ENCODE results near the gene MYBPHL.

MYBPHL gene

DNA sequence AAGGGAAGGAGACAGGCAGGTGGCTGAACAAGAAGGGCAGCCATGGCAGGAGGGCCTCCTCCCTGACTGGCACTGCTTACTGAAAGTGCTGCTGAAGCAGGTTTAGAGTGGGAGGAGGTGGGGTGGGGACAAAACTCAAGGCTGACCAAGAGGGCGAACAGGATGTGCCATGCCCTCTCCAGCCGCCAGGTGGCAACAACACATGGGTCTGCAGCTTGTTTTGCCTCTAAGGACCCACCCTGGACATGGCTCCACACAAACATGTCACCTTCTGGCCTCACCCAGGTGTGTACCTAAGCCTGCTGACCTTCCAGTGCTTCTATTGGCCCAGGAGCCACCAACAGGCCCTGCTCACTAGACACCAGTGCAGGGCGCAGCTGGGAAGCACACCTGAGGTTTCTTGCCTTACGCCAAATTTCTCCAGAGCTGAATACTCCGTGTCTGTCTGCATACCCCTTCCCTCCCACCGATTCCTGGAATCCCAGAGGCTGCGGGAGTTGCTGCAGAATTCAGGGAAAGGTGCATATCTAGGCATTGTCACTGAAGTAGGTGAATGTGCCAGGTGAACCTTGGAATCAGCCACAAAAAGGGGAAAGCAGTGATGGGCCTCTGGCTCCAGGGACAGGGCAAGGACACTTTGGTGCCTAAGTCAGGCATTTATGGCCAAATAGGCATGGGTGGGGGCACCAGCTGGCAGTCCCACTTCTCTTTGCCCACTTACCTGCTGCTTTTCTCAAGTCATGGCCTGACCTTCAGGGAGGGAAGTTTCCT, 29.2 kb downstream of the MYBPHL start:
- no peak for DNase-seq

DNA sequence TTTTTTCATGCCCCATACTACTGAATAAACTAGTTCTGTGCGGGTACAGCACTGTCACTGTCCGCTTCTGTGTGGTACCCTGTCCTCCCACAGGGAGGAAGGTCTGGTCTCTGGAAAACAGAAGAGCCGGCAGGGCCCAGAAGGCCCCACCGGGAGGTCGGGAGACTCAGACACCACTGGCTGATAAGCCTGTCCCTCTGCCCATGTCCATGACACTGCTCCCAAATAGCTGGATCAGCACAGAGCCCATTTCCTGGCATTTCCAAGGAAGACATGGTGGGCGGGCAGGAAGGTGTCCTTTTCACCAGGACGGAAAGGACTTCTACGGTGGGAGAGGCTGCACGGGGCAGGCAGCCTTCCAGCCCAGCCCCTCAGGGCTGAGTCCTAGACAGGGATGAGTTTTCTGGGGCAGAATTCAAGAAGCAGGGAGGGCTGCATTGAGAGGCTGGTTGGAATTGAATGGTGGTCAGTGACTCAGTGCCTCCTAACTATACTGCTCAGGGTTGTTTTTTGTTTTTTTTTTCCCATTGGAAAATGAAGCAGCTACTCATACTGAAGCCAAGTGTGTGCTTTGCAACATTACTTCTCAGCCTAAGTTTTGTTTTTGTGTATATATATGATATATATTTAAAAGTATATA, 31.0 kb downstream of the MYBPHL start:
- DNase-seq: no peak

DNA sequence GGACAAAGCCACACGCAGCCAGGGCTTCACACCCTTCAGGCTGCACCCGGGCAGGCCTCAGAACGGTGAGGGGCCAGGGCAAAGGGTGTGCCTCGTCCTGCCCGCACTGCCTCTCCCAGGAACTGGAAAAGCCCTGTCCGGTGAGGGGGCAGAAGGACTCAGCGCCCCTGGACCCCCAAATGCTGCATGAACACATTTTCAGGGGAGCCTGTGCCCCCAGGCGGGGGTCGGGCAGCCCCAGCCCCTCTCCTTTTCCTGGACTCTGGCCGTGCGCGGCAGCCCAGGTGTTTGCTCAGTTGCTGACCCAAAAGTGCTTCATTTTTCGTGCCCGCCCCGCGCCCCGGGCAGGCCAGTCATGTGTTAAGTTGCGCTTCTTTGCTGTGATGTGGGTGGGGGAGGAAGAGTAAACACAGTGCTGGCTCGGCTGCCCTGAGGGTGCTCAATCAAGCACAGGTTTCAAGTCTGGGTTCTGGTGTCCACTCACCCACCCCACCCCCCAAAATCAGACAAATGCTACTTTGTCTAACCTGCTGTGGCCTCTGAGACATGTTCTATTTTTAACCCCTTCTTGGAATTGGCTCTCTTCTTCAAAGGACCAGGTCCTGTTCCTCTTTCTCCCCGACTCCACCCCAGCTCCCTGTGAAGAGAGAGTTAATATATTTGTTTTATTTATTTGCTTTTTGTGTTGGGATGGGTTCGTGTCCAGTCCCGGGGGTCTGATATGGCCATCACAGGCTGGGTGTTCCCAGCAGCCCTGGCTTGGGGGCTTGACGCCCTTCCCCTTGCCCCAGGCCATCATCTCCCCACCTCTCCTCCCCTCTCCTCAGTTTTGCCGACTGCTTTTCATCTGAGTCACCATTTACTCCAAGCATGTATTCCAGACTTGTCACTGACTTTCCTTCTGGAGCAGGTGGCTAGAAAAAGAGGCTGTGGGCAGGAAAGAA, 32.0 kb downstream of the MYBPHL start:
- DNase-seq: no peak

DNA sequence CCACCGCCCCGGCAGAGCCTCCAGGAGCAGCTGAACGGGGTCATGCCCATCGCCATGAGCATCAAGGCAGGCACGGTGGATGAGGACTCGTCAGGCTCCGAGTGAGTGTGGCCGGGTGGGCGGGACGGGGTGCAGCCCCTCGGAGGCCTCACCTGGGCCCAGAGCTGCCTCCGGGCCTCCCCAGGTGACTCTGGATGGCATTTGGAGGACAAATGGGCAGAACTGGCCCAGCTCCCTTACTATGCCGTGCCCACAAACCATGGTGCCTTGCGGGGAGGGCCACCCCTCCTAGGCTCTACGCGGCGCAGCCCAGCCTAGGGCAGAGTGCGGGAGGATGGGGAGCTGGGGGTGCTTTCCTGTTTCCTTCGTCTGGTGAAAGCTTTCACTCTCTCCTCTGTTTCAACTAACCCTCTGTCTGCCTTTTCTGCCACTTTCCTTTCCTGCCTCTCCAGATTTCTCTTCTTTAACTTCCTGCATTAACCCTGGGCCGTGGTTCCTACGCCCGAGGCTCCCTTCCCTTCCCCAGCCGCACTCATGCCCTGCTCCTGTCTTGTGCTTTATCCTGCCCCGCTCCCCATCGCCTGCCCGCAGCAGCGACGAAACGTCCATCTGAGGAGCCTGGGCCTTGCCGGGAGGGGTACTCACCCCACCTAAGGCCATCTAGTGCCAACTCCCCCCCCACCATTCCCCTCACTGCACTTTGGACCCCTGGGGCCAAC, 33.1 kb downstream of the MYBPHL start:
- DNase-seq: no peak

DNA sequence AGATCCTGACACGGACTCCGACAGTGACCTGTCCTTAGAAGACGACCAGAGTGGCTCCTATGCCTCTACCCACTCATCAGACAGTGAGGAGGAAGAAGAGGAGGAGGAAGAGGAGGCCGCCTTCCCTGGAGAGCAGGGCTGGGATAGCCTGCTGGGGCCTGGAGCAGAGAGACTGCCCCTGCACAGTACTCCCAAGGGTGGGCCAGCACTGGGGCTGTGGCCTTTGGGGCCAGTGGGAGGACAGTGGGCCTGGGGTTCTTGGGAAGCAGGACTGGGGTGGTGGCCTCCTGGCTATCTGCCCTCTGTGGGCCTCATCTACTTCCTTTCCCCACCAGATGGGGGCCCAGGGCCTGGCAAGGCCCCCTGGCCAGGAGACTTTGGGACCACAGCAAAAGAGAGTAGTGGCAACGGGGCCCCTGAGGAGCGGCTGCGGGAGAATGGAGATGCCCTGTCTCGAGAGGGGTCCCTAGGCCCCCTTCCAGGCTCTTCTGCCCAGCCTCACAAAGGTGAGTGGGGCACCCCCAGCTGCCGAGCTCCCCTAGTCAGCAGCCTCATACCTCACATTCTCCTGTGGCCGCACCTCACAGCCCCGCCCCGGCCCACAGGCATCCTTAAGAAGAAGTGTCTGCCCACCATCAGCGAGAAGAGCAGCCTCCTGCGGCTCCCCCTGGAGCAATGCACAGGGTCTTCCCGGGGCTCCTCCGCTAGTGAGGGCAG, 33.8 kb downstream of the MYBPHL start:
- no peak for DNase-seq

DNA sequence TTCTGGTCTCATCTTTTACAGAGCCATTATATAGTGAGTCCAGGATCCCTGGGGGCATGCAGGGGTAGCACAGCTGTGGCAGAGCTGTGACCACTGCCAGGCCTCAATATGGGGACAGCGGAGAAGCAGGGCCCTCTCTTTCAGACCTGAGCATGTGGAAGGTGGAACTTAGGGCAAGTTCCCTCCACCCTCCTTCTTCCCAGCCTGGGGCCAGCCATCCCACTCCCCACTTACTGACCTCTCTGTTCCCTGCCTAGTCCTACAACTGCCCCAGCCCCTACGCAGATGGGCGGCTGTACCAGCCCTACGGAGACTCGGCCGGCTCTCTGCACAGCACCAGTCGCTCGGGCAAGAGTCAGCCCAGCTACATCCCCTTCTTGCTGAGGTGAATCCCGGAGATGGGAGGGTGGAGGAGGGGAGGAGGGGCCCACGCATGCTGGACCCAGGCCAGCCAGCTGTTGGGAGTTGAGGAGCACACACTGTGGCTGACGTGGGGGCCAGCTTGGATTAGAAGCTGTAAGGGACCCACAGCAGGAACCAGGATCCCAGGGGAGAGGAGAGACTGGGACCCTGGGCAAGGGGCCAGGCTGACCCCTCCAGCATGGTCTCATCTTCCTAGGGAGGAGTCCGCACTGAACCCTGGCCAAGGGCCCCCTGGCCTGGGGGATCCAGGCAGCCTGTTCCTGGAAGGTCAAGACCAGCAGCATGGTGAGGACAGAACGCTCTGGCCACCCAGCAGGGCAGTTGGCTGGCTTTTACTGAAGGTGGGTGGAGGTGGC, 34.6 kb downstream of the MYBPHL start:
- no peak for DNase-seq

DNA sequence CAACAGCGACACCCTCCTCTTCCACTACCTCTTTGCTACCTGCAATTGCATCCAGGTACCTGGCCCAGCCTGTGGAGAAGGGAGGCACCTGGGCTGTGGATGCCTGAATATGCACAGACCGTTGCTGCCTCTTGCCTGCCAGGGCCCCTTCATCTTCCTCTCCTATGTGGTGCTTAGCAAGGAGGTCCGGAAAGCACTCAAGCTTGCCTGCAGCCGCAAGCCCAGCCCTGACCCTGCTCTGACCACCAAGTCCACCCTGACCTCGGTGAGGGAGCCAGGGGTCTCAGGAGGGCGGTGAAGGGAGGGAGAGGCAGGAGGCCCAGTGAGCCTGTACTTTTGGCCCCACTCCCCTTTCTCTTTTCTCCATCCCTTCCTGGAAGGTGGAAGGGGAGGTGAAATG, 35.4 kb downstream of the MYBPHL start:
- DNase-seq: no peak

DNA sequence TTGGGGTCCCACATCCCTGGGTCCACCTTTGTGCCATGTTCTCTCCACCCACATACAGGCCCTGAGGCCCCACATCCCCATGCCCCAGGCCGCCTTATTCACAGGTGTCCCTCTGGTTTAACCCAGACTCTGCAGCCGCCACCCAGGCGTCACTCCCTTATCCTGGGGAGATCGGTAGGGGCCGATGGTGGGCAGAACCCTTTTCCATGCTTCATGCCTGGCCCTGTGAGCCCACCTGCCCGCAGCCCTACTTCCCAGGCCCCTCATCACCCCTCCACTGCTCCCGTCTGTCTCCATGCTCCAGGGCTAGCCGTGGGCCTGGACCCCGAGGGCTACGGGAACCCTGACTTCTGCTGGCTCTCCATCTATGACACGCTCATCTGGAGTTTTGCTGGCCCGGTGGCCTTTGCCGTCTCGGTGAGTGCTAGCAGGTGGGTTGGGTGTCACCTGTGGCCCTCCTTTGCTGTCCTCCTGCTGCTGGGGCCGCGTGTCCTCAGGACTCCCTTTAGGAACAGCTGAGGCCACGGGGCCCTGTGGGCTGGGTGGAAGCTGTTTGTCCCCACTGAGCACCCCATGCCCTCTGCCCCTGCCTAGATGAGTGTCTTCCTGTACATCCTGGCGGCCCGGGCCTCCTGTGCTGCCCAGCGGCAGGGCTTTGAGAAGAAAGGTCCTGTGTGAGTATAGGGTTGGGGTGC, 36.0 kb downstream of the MYBPHL start:
- no peak for DNase-seq

DNA sequence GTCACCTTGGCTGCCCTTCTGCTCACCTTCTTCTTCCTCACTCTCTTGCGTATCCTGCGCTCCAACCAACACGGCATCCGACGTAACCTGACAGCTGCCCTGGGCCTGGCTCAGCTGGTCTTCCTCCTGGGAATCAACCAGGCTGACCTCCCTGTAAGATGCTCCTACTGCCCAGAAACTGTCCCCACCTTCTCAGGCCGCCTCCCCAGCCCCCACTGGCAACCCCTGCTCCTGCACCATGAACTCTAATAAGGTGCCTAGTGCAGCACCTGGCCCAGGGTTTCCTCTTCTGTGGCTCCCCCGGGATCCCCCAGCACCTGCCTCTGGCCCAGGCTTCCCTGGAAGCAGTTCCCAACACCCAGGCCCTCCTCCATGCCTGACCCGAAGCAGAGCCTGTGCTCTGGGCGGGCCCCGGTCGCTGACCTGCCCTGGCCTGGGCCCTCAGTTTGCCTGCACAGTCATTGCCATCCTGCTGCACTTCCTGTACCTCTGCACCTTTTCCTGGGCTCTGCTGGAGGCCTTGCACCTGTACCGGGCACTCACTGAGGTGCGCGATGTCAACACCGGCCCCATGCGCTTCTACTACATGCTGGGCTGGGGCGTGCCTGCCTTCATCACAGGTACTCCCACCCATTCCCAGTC, 36.7 kb downstream of the MYBPHL start:
- DNase-seq: no peak

DNA sequence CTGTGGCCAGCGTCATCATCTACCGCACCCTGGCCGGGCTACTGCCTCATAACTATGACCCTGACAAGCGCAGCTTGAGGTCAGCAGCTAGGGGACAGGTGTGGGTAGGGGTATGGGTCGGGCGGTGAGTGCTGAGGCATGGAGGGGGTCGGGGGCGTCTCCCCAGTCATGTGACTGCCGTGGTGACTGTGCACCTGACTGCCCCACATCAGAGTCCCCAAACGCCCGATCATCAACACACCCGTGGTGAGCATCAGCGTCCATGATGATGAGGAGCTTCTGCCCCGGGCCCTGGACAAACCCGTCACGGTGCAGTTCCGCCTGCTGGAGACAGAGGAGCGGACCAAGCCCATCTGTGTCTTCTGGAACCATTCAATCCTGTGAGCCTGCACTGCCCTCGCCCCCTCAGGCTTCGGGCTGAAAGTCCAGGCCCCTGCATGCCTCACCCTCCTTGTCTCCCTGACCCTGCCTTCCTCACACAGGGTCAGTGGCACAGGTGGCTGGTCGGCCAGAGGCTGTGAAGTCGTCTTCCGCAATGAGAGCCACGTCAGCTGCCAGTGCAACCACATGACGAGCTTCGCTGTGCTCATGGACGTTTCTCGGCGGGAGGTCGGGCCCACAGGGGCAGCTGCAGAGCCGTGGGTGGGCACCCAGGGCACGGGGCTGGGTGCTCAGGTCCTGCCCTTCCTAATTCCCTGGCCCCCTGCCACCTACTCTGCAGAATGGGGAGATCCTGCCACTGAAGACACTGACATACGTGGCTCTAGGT, 37.4 kb downstream of the MYBPHL start:
- DNase-seq: no peak

DNA sequence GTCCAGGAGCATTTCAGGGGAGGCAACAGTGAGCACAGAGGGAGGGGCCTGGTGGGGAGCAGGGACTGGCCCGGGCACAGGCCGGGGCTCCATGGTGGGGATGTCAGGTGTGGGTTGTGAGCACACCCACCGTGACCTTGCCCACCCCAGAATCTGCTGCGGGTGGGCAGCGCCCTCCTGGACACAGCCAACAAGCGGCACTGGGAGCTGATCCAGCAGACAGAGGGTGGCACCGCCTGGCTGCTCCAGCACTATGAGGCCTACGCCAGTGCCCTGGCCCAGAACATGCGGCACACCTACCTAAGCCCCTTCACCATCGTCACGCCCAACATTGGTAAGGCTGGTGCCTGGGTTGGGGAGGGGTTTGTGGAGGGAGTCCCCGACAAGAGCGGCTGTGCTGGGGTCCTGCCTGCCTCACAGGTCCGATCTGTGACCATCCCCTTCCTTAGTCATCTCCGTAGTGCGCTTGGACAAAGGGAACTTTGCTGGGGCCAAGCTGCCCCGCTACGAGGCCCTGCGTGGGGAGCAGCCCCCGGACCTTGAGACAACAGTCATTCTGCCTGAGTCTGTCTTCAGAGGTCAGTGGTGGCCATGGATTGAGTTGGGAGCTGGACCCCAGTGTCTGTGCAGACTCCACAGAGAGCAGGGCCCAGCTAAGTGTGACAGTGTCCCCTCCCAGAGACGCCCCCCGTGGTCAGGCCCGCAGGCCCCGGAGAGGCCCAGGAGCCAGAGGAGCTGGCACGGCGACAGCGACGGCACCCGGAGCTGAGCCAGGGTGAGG, 38.2 kb downstream of the MYBPHL start:
- no peak for DNase-seq

DNA sequence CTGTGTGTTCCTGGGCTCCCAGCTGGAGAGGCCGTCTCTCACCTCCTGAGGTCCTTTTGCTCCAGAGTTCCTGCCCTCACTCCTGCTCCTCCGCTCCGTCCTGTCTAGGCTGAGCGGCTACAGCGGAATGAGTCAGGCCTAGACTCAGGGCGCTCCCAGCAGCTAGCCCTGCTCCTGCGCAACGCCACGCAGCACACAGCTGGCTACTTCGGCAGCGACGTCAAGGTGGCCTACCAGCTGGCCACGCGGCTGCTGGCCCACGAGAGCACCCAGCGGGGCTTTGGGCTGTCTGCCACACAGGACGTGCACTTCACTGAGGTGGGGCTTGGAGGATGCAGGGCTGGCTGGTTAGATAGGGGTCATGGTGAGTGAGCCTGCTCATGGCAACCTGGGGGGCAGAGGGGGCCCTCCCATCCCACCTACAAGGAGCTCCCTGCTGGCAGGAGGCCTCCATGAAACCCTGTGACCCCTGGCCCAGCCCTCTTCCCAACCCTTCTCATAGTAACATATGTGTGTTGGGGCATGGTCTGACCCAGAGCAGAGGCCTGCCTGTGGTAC, 39.0 kb downstream of the MYBPHL start:
- DNase-seq: no peak

DNA sequence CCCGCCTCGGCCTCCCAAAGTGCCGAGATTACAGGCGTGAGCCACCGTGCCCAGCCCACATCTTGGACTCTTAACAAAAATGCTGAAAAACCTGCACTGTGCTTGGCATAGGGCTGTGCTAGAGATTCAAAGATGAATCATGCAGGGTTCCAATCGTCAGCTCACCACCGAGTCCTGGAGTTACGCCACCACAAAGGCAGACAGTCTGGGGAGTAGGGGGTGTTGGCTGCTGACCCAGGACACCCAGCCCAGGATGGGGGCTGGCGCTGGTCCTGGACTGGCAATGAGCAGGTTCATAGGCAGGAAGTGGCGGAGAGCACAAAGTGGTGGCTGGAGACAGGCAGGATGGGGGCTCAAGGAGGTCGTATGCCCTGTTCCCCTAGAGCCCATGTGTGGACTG, 39.8 kb downstream of the MYBPHL start:
- no peak for DNase-seq

DNA sequence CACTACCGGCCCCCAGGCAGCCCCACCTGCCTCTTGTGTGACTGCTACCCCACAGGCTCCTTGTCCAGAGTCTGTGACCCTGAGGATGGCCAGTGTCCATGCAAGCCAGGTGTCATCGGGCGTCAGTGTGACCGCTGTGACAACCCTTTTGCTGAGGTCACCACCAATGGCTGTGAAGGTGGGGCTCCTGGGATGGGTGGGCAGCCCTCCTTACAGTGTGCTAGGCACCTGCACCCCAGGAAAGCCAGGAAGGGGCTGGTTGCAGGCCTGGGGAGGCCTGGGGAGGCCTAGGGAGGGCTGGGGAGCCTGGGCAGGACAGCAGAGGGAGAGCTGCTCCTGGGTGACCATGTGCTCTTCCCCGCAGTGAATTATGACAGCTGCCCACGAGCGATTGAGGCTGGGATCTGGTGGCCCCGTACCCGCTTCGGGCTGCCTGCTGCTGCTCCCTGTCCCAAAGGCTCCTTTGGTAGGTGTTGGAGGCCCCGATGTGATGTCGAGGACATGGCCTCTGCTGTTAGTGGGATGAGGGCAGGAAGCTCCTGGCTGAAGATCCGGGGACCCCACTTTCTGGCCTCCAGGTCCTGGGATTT, 41.0 kb downstream of the MYBPHL start:
- no peak for DNase-seq

DNA sequence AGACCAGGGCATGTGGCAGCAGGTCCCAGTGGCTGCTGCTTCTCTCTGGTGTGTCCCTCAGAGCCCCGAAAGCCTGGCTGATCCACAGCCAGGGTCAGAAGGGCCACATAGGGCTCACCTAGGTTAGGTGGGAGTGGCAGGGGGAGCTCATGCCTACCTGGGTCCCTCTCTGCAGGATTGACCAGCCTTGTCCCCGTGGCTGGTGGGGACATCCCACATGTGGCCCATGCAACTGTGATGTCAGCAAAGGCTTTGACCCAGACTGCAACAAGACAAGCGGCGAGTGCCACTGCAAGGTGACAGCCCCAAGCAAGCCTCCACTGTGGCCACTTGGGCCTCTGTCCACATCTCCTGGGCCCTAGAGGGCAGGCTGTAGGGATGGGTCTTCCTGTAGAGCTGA, 41.8 kb downstream of the MYBPHL start:
- DNase-seq: no peak

DNA sequence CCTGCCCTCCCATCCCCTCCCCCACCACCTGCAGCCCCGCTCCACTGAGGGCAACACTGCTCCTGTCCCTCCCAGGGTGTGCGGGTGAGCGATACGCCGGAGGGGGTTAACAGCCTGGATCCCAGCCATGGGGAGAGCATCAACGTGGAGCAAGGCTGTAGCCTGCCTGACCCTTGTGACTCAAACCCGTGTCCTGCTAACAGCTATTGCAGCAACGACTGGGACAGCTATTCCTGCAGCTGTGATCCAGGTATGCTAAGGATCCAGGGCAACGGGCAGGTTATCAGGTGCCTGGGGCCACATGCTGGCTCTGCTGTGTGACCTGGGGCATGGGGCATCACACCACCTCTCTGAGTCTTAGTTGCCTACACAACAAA, 42.4 kb downstream of the MYBPHL start:
- DNase-seq: no peak

DNA sequence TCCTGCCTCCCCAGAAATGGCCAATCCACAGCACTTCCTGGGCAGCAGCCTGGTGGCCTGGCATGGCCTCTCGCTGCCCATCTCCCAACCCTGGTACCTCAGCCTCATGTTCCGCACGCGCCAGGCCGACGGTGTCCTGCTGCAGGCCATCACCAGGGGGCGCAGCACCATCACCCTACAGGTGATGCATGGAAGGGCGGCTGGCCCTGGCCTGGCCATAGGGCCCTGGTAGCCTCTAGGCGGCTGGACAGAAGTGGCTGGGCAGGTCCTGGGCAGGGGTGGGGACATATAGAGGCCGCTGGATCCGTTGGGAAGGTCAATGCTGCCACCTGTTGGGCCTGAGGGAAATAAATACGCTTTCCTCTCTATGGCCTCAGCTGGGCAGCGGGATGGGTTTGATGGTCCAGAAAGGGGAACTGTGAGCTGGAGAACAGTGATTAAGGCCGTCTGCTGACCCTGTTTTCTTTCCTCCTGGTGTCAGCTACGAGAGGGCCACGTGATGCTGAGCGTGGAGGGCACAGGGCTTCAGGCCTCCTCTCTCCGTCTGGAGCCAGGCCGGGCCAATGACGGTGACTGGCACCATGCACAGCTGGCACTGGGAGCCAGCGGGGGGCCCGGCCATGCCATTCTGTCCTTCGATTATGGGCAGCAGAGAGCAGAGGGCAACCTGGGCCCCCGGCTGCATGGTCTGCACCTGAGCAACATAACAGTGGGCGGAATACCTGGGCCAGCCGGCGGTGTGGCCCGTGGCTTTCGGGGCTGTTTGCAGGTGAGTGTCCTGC, 43.0 kb downstream of the MYBPHL start:
- DNase-seq: peak; percentile 95
